HG03139 (cell line): ENCODE data around the gene PRKG1.

Experiments used
- ATAC-seq: cut with Tn5 transposase; IDR thresholded peaks from one replicate; pipeline ENCODE4 v1.9.1; 2021; ENCODE audit not compliant: unreplicated experiment

The PRKG1 gene

DNA sequence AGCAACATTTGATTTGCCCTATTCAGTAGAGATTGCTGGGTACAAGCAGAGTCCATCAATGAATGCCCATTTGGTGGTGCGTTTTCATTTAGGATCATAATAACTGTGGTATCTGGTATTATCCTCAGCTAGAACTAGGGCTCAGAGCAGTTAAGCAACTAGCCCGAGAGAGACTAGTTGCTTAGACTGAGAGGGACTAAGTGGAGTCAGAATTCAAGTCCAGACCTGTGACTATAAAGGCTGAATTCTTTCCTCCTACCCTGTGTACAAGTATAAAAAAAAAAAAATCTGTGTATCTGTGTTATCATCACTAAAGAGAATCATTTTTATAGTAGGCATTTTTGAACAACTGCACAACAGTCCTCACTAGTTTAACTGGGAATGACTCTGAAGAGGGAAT lies 1194.5 kb downstream of the PRKG1 start:
- ATAC-seq, result no peak

DNA sequence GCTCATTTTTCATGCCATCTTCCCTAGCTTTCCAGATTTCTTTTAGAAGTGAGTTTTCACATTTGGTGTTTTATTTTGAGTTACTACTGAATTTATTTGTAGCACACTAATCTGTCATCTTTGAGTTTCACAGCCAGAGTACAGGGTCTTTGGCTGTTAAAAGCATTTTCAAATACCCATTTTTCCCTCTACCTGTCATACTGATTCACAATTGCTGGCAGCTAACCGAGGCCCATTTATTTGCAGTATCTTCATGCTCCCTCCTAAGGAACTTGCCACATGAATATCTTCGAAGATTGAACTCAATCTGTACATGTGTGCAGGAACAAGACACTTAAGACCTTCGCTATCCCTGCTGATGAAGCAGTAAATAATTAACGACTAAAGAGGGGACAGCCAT lies 1194.9 kb downstream of the PRKG1 start:
- no peak for ATAC-seq

DNA sequence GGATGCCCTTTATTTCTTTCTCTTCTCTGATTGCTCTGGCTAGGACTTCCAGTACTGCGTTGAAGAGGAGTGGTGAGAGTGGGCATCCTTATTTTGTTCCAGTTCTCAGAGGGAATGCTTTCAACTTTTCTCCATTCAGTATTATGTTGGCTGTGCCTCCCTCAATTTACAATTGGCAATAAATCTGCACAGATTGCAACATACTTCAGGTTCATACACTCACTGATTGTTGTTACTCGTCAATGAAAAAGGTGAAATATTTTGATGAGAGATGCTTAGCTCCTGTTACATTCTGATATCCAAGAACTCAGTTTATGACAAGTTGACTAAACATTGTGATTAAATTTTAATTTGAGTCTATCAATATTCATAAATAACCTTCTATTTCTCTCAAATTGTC lies 1201.9 kb downstream of the PRKG1 start:
- no peak for ATAC-seq

- ATAC-seq, result no peak
Measured at GRCh38 chr10:52276986-52277385, 1202.7 kb downstream of the PRKG1 start.

DNA sequence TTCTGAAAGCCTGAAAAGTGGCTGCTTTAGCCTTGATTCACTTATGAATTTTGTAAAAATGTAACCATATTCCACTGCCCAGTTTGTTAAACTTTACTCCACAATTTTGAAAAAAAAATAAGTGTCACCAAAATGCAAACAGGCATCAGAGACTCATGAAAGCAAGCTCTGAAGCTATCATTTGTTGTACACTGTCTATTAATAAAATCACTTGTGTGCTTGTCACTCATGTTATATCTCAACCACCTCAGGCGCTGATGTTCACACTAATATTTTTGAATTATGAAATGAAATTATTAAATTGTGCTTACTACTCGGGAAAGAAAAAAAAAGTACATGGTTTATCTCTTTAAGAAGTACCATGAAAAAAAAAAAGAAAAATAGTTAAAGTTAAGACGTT lies 1205.3 kb downstream of the PRKG1 start:
- no peak for ATAC-seq

- no peak for ATAC-seq
Measured at GRCh38 chr10:52280051-52280450, 1205.8 kb downstream of the PRKG1 start.

DNA sequence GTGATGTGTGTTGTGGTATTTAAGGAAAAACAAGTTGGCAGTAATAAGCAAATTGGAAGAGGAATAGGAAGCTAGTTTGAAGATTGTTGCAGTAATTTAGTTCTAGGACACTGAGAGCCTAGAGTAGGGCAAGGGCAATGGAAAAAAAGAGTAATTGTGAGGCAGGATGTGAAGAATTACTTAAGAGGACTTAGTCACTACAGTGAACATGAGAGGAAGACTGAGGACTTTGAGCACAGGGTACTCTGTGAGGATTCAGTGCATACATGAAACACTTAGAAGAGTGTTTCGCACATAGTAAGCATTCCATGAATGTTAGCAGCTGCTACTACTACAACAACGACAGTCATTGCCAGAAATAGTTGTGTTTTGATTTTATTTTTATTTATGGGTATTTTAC lies 1208.9 kb downstream of the PRKG1 start:
- no peak for ATAC-seq

- ATAC-seq, result no peak
Measured at GRCh38 chr10:52284416-52285013, 1210.2 kb downstream of the PRKG1 start.

DNA sequence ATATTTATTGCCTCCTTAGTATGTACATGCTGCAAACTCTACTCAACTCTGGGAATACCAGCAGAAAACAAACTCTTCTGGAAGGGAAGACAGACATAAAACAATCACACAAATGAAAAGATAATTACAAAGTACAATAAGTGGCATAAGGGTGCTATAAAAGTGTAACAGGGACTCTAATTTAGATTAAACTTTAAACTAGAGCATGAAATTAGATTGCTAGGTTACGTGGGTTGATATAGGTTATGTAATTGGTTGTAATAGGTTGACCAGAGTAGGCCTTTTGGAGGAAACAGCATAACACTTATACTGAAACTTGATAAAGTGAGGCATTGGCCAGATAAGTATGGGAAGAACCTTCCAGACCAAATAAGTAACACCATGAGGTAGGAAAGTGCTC lies 1213.6 kb downstream of the PRKG1 start:
- no peak for ATAC-seq

GRCh38 chr10:52297747-52298146 lies 1223.5 kb downstream of the PRKG1 start:
- ATAC-seq, result no peak

DNA sequence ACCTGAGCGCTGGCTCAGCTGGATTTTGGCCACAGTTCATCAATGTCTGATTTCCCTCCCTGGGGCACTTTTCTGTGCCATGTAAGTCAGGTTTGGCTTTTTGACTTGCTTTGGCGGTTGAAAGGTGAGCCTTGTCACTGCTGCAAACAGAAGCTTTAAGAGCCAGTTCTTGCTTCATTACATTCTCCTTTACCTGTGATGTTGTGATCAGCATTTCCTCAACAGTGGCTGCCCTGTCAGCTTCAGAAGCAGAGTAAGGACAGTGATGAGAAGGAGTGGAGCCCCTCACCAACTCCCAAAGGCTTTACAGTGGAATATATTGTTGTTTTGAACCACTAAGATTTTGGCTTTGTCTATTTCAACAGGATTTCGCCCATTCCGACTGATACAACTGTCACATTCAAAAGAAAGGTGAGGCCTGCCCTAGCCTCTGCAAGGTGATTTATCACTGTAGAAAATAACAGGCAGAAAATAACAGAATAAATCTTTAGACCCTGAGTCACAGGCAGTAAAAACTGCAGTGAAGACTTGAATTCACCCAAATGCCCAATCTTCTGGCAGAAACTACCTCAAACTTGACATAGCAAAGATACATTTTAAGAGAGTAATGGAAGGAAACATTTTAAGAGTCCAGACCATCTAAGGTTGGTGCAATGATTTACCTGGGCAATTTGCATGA lies 1226.5 kb downstream of the PRKG1 start:
- no peak for ATAC-seq

DNA sequence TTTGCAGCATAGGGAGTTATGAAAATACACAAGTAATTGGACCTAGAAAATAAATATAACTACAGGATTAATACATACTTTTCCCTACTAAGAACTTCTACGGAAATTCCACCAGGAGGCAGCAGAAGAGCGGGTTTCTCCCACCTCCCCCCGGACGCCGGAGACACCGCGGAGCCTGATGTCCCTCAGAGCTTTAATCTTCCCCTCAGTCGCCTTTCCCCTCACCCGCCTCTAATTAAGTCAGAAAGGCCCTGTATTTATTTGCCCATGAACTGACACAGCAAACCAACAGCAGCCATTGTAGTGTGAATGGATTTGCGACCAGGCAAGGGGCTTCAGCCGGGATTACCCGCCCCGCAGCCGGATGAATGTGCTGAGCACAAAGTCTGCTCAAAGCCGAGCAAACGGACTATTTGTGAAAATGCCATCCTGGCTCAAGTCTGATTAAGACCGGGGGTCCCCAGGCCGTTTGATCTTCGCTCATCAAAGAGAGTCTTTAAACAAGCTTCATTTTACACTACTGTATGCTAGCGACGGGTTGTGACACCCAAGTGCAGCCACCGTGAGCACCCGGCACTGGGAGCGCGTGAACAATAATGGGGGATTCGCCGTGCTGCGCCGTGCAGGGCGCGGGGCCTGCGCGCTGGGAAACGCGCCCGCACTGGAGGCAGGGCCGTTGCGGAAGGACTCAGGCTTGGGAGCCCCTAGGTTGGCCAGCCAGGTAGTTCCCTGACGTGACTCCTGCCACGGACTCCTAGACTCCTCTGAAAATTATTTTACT lies 1234.2 kb downstream of the PRKG1 start:
- peak; percentile 77 for ATAC-seq

DNA sequence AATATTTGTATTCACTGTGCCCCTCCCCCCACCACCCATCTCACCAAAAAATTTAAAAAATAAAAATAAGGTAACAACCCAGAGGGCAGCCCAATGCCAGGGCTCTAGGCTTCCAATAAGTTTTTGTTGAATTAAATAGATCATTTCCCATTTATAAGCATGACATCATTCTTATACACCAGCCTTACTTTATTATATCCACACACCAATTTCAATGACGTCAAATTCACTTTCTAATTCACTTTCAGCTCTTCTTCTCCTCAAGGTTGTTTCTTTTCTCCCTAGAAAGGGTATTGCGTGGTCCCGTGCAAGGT lies 1238.6 kb downstream of the PRKG1 start:
- no peak for ATAC-seq

DNA sequence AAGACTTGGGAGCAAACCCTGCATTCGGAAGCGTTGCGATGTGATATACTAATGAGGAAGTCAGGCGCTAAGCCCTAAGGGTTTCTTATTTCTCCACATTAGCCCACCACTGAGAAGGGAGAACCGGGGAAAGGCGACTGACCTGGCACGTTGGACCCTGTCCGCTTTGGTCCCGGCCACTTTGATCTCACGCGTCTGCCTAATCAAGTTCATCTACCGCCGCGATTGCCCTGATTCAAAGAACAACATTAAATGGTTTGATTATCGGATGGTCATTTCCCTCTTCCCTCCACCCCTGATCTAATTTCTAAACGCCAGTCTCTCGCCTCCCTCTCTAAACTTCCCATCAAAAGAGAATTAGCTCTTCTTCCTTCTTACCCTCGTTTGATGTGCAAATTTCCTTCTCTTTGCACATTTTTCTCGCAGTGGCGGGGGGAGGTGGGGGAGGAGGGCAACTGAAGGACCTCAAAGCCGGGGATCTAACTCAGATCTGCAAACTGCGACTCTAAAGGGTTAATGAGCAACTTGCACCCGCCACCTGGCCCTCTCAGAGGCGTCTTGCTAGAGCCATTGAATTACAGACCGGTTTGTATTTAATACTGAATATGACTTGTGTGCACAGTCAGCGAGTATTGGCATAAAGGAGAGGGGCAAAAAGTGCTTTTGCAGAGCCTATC lies 1239.1 kb downstream of the PRKG1 start:
- ATAC-seq, result no peak

DNA sequence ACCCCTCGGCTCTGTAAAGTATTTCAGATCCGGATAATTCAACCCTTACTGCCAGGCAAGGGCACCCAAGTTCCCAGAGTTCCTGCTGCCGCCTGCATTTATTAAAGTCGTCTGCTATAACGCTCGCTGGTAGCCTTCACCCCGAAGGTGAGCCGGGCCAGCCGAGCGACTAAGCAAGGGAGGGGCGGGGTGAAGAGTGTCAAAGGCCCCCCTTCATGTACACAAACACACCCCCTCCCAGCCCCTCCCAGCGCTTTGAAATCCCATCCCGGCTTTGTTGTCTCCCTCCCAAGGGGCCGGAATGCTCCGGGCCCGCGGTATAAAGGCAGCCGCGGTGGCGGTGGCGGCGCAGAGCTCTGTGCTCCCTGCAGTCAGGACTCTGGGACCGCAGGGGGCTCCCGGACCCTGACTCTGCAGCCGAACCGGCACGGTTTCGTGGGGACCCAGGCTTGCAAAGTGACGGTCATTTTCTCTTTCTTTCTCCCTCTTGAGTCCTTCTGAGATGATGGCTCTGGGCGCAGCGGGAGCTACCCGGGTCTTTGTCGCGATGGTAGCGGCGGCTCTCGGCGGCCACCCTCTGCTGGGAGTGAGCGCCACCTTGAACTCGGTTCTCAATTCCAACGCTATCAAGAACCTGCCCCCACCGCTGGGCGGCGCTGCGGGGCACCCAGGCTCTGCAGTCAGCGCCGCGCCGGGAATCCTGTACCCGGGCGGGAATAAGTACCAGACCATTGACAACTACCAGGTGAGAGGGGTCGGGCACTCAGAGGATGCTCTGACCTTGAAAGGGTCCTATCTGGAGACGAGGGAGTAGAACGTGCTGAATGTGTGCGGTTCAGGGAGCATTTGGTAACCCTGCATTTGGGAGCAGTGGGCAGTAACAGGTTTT lies 1239.9 kb downstream of the PRKG1 start, which contains the start of gene DKK1:
Gene DKK1 (plus strand): TSS at position 349 of the 889 bp plus-strand sequence. CDS start 154 bp downstream, at position 503.
- ATAC-seq, result no peak

- no peak for ATAC-seq
Measured at GRCh38 chr10:52314822-52315552, 1240.7 kb downstream of the PRKG1 start.

- no peak for ATAC-seq
Measured at GRCh38 chr10:52316001-52316400, 1241.7 kb downstream of the PRKG1 start.

DNA sequence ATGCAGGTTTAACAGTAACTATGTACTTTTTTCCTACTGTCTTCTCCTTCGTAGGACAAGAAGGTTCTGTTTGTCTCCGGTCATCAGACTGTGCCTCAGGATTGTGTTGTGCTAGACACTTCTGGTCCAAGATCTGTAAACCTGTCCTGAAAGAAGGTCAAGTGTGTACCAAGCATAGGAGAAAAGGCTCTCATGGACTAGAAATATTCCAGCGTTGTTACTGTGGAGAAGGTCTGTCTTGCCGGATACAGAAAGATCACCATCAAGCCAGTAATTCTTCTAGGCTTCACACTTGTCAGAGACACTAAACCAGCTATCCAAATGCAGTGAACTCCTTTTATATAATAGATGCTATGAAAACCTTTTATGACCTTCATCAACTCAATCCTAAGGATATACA lies 1242.2 kb downstream of the PRKG1 start:
- ATAC-seq, result no peak

DNA sequence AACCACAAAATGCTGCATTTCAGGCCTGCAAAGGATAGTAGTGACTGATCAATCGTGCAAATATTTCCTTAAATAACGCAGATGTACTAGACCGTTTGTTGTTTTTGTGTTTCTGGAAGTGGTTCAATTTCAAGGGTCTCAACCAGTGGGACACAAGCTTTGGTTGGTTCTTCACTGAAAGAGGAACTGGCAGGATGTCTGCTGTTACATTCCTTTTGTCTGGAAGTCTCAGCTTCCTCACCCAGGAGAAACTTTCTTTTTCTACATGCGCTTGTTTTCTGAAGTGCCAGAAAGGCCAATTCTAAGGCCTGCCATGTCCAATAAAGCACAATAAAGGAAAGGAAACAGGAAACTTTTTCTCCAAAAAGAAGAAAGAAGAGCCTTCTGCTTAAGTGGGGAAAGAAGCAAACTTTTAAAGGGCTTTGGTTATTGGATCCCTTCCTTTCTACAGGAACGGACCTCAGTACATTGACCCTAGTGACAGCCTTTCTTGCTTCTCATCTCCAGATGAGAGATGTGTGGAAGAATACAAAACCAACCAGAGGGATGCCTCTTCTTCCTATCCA lies 1243.9 kb downstream of the PRKG1 start:
- ATAC-seq, result no peak
